K562 (cell line): ENCODE data around the gene MCCC1. TPM values are rescaled to one million over a fixed set of nuclear protein-coding genes. Genes with fewer than 3 reads are reported as not detected.

Experiments used
- ATAC-seq: fragments of 200-7000 bp; cut with Tn5 transposase; 3 replicates; pipeline ENCODE4 v1.9.1; 2020; ENCODE audit warnings: moderate library complexity
- BruUV-seq: library from RNA; stranded (reverse); fragments of 400-500 nt; replicated peaks from 2 replicates; lab custom pipeline; 2021; lab: Mats Ljungman, UMichigan
- CTCF ChIA-PET: fragments of 300-600 bp; formaldehyde crosslinking; extraction: SDS; loops from one replicate; lab custom pipeline; 2021; ENCODE audit warnings: low intra/inter-chr PET ratio; lab: Yijun Ruan, JAX
- POLR2A ChIA-PET: fragments of 300-600, 350-650 bp; sonication (Branson Sonifier 250); formaldehyde crosslinking; extraction: SDS; loops from one replicate; lab custom pipeline; 2021; ENCODE audit warnings: antibody characterized with exemption, inconsistent platforms; lab: Yijun Ruan, JAX
- DNase-seq, 4 experiments: peaks; one replicate each; pipeline versions ENCODE4 v3.0.0 to v3.0.0-alpha.2; 2011 to 2018; ENCODE audit warnings: low spot score in 3 of 4, mixed read lengths in 3 of 4; ENCODE audit errors: extremely low read depth in 1 of 4
- FAIRE-seq: peaks from 2 replicates; lab custom pipeline; 2011; peaks lifted over from hg19 to GRCh38; lab: Jason Lieb, UNC
- H2AFZ ChIP-seq: 2 replicates; pipeline ENCODE4 v1.6.0; 2011; ENCODE audit warnings: low read depth, low read length, control low read depth, inconsistent platforms
- H3K27ac ChIP-seq: fragments of 200-600 bp; 3 replicates; pipeline ENCODE4 v1.8.0; 2011; ENCODE audit warnings: low read depth, mild to moderate bottlenecking, control low read depth, inconsistent platforms, low read length, moderate library complexity, mixed read lengths; ENCODE audit errors: extremely low read depth
- H3K27me3 ChIP-seq, 2 experiments: fragments of 300-600 bp in 1 of 2; 2 replicates in 1 of 2; 3 replicates in 1 of 2; pipeline versions ENCODE4 v1.6.0 to v1.8.0; 2011; ENCODE audit warnings: inconsistent platforms in 2 of 2, low read length in 2 of 2, mild to moderate bottlenecking in 1 of 2, mixed read lengths in 1 of 2, moderate library complexity in 1 of 2; ENCODE audit not compliant: control insufficient read depth in 2 of 2, insufficient read depth in 2 of 2
- H3K36me3 ChIP-seq: fragments of 300-600 bp; 3 replicates; pipeline ENCODE4 v1.8.0; 2011; ENCODE audit warnings: mild to moderate bottlenecking, low read length, inconsistent platforms; ENCODE audit not compliant: control insufficient read depth, insufficient read depth
- H3K4me1 ChIP-seq, 2 experiments: fragments of 200-600 bp in 1 of 2; replicated peaks in 1 of 2; 2 replicates in 1 of 2; 3 replicates in 1 of 2; pipeline versions ENCODE4 v1.5.1 to v1.8.0; 2011; ENCODE audit warnings: inconsistent platforms in 2 of 2, low read length in 2 of 2, mild to moderate bottlenecking in 1 of 2, mixed read lengths in 1 of 2, moderate library complexity in 1 of 2; ENCODE audit not compliant: control insufficient read depth in 2 of 2, insufficient read depth in 2 of 2
- H3K4me2 ChIP-seq: 2 replicates; pipeline ENCODE4 v1.6.1; 2011; ENCODE audit warnings: low read length, control low read depth, inconsistent platforms, mixed read lengths; ENCODE audit not compliant: insufficient read depth
- H3K4me3 ChIP-seq: fragments of 200-600 bp; sonication (generic), shearing (Covaris generic); 2 replicates; pipeline ENCODE4 v1.5.1; 2016; ENCODE audit warnings: control low read depth, inconsistent platforms
- H3K79me2 ChIP-seq: fragments of 200-600 bp; 3 replicates; pipeline ENCODE4 v1.8.0; 2011; ENCODE audit warnings: low read length, inconsistent platforms; ENCODE audit not compliant: control insufficient read depth, insufficient read depth
- H3K9ac ChIP-seq, 2 experiments: 2 replicates each; pipeline versions ENCODE4 v1.6.0 to v1.6.1; 2011; ENCODE audit warnings: low read depth in 2 of 2, low read length in 2 of 2, control low read depth in 1 of 2, inconsistent platforms in 1 of 2, mild to moderate bottlenecking in 1 of 2, mixed read lengths in 1 of 2; ENCODE audit not compliant: insufficient read depth in 1 of 2
- H3K9me1 ChIP-seq: one replicate; pipeline ENCODE4 v1.6.0; 2011; ENCODE audit warnings: inconsistent platforms, mild to moderate bottlenecking, low read length, moderate library complexity; ENCODE audit not compliant: control insufficient read depth, insufficient read depth
- H3K9me3 ChIP-seq: replicated peaks from 2 replicates; pipeline ENCODE4 v1.5.1; 2011; ENCODE audit warnings: low read depth, low read length, inconsistent platforms; ENCODE audit not compliant: control insufficient read depth, insufficient read depth
- H4K20me1 ChIP-seq: replicated peaks from 2 replicates; pipeline ENCODE4 v1.6.1; 2011; ENCODE audit warnings: low read length, inconsistent platforms, mixed read lengths; ENCODE audit not compliant: control insufficient read depth, insufficient read depth
- CSDE1 ChIP-seq, 2 experiments: fragments of 450-650 bp; IDR thresholded peaks; 2 replicates each; pipeline ENCODE4 v1.6.1; 2016; ENCODE audit warnings: mild to moderate bottlenecking in 1 of 2
- FIP1L1 ChIP-seq: fragments of 200-400 bp; formaldehyde crosslinking; IDR thresholded peaks from 2 replicates; pipeline ENCODE4 v1.6.1; 2018; ENCODE audit warnings: mild to moderate bottlenecking, low read depth, low read length; ENCODE audit not compliant: poor library complexity, severe bottlenecking
- FOXM1 ChIP-seq, 2 experiments: fragments of 450-650 bp in 1 of 2; sonication (generic) in 1 of 2; formaldehyde crosslinking in 1 of 2; IDR thresholded peaks; 2 replicates each; pipeline versions ENCODE4 v1.6.1 to v1.9.0; 2017 to 2022; ENCODE audit warnings: low read depth in 2 of 2, mild to moderate bottlenecking in 2 of 2, missing genetic modification reagents in 1 of 2, moderate library complexity in 1 of 2
- PHB2 ChIP-seq: fragments of 450-650 bp; IDR thresholded peaks from 2 replicates; pipeline ENCODE4 v1.6.1; 2017; ENCODE audit warnings: low read depth
- PHF20 ChIP-seq: fragments of 450-650 bp; IDR thresholded peaks from 2 replicates; pipeline ENCODE4 v1.6.1; 2018; ENCODE audit not compliant: partially characterized antibody
- TEAD1 ChIP-seq, 2 experiments: fragments of 450-650 bp in 1 of 2; sonication (generic) in 1 of 2; formaldehyde crosslinking; IDR thresholded peaks; 2 replicates each; pipeline versions ENCODE4 v1.4.0 to v1.8.0; 2020 to 2022; ENCODE audit warnings: mild to moderate bottlenecking in 2 of 2, missing genetic modification reagents in 1 of 2
- ZNF75A ChIP-seq: fragments of 450-650 bp; formaldehyde crosslinking; IDR thresholded peaks from 2 replicates; pipeline ENCODE4 v1.4.0; 2020; ENCODE audit warnings: mild to moderate bottlenecking
- ZNF764 ChIP-seq: fragments of 250-450 bp; sonication (Bioruptor Pico); IDR thresholded peaks from 2 replicates; pipeline ENCODE4 v1.4.0; 2020; ENCODE audit warnings: low read depth, mild to moderate bottlenecking, moderate library complexity
- WGBS: fragments of 100-300 bp; shearing (Covaris generic); methylation state at CpG from one replicate; pipeline ENCODE4 v1.1.6; 2016; ENCODE audit warnings: low coverage, mixed read lengths; ENCODE audit not compliant: insufficient coverage; ENCODE audit errors: missing lambda C conversion rate; 5-methylcytosine and 5-hydroxymethylcytosine counted together
- in situ Hi-C: fragments of 300-500 bp; cut with MboI; formaldehyde crosslinking; loops from 4 replicates; pipeline ENCODE4 v1.15.0; 2018; ENCODE audit warnings: inconsistent platforms, mixed read lengths
- intact Hi-C: fragments of 100-400 bp; cut with micrococcal nuclease; formaldehyde crosslinking; loops from 2 replicates; pipeline ENCODE4 v1.14.2; 2022
- polyA plus RNA-seq, 8 experiments: library from polyadenylated mRNA; depleted of rRNA in 4 of 8; stranded (reverse) in 5 of 8; unstranded in 3 of 8; fragments of >200 nt; fragmentation: Nextera tagmentation in 2 of 8; fragmentation: Illumina TruSeq in 1 of 8; extraction: Ambion mirVana in 2 of 8; extraction: Trizol in 1 of 8; gene quantifications; 2 replicates each; pipeline versions ENCODE4 v1.2.1 to v1.2.3, GENCODE V29; 2011 to 2014; ENCODE audit warnings: inconsistent platforms in 1 of 8, missing spikeins in 1 of 8
- total RNA-seq, 7 experiments: library from RNA; depleted of rRNA in 6 of 7; stranded (reverse); fragments of >200 nt in 6 of 7; fragmentation: Illumina TruSeq in 2 of 7; extraction: Trizol in 2 of 7; gene quantifications; 2 replicates each; pipeline versions ENCODE4 v1.2.1 to v1.2.3, GENCODE V29; 2011 to 2021; ENCODE audit warnings: low replicate concordance in 1 of 7
- TF ChIP-seq, protein P1 (sequence below): fragments of 450-650 bp; IDR thresholded peaks from 2 replicates; pipeline ENCODE4 v1.6.1; 2016; ENCODE audit warnings: borderline replicate concordance
- TF ChIP-seq, protein P2 (sequence below), 3 experiments: fragments of 200-800 bp in 1 of 3; fragments of 250-450 bp in 1 of 3; fragments of 450-650 bp in 1 of 3; sonication (Bioruptor Pico) in 1 of 3; sonication (Bioruptor generic) in 1 of 3; formaldehyde crosslinking in 1 of 3; IDR thresholded peaks; 2 replicates each; pipeline versions ENCODE4 v1.6.1 to v1.8.0; 2016 to 2022; ENCODE audit warnings: mild to moderate bottlenecking in 2 of 3, missing genetic modification characterization in 2 of 3, missing compliant biosample characterization in 1 of 3, moderate library complexity in 1 of 3

MCCC1 gene
- total and polyA plus RNA-seq, 9 of the 15 experiments (the other 6 are each of a cell fraction or from before 2014, with no cell fraction given): 13.7 to 26.9 (median 23.0) TPM

DNA sequence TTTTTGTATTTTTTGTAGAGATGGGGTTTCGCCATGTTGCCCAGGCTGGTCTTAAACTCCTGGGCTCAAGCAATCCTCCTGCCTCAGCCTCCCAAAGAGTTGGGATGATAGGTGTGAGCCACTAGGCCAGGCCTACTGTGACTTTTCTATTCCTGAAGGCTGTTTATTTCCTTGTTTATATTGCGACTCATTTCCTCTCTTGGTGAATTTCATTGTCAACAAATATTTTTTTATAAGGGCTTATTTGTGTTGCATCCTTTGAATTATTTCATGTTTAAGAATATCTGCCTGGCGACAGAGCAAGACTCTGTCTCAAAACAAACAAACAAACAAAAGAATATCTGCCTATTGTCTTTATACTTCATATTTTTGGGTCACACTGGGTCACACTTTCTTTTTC, 29.4 kb upstream of the MCCC1 start:
- no peaks in the 10 kb centered on the region for H3K9me1 ChIP-seq
- no peaks in the 10 kb centered on the region for H4K20me1 ChIP-seq
- peaks cover 8 to 13% of the 10 kb centered on the region in 2 experiments for H3K27me3 ChIP-seq
- H3K4me2 ChIP-seq: no peak overlapping the region
- no peak overlapping the region for H2AFZ ChIP-seq
- FAIRE-seq: no peak
- H3K4me3 ChIP-seq: no peak overlapping the region
- ATAC-seq: no peak
- in situ Hi-C loops (loop anchor here (25.0 kb wide), 1 partner anchor 634 kb away; no protein-coding TSS in a partner anchor), intact Hi-C loops (loop anchor here (10.0 kb wide), 1 partner anchor 636 kb away; no protein-coding TSS in a partner anchor)
- ChIA-PET POLR2A (interaction anchor here (1.0 to 1.5 kb wide), 2 partner anchors 257 to 320 kb away, joined by 3 to 6 read pairs; no protein-coding TSS in a partner anchor), CTCF (no interaction called here)
- no peaks in the 10 kb centered on the region for H3K79me2 ChIP-seq
- no peak for DNase-seq
- H3K27ac ChIP-seq: no peak overlapping the region
- no peaks in the 10 kb centered on the region for H3K36me3 ChIP-seq
- BruUV-seq: no TSS peak
- H3K4me1 ChIP-seq: no peaks in the 10 kb centered on the region
- WGBS: 34% methylated on average over 3 of the region's 3 CpGs
- no peak overlapping the region for H3K9ac ChIP-seq
- peaks cover 2% of the 10 kb centered on the region; the same call in 1 of the 2 replicates for H3K9me3 ChIP-seq
- no peak for TF ChIP-seq CSDE1 (IDR thresholded peaks at IDR 0.05)
- no peak for TF ChIP-seq ZNF75A (CRISPR knock-in tag)
- TF ChIP-seq FOXM1 (IDR thresholded peaks at IDR 0.05; ENCODE audit: low read depth): no peak
- no peak for TF ChIP-seq FOXM1 (CRISPR knock-in tag; IDR thresholded peaks at IDR 0.05; ENCODE audit: low read depth)
- no peak for TF ChIP-seq FIP1L1
- no peak for TF ChIP-seq ZNF764 (CRISPR knock-in tag)
- no peak for TF ChIP-seq PHB2
- TF ChIP-seq, protein P1, sequence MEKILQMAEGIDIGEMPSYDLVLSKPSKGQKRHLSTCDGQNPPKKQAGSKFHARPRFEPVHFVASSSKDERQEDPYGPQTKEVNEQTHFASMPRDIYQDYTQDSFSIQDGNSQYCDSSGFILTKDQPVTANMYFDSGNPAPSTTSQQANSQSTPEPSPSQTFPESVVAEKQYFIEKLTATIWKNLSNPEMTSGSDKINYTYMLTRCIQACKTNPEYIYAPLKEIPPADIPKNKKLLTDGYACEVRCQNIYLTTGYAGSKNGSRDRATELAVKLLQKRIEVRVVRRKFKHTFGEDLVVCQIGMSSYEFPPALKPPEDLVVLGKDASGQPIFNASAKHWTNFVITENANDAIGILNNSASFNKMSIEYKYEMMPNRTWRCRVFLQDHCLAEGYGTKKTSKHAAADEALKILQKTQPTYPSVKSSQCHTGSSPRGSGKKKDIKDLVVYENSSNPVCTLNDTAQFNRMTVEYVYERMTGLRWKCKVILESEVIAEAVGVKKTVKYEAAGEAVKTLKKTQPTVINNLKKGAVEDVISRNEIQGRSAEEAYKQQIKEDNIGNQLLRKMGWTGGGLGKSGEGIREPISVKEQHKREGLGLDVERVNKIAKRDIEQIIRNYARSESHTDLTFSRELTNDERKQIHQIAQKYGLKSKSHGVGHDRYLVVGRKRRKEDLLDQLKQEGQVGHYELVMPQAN: no peak
- TF ChIP-seq TEAD1 (CRISPR knock-in tag; IDR thresholded peaks at IDR 0.05): no peak
- no peak for TF ChIP-seq PHF20
- TF ChIP-seq, protein P2, sequence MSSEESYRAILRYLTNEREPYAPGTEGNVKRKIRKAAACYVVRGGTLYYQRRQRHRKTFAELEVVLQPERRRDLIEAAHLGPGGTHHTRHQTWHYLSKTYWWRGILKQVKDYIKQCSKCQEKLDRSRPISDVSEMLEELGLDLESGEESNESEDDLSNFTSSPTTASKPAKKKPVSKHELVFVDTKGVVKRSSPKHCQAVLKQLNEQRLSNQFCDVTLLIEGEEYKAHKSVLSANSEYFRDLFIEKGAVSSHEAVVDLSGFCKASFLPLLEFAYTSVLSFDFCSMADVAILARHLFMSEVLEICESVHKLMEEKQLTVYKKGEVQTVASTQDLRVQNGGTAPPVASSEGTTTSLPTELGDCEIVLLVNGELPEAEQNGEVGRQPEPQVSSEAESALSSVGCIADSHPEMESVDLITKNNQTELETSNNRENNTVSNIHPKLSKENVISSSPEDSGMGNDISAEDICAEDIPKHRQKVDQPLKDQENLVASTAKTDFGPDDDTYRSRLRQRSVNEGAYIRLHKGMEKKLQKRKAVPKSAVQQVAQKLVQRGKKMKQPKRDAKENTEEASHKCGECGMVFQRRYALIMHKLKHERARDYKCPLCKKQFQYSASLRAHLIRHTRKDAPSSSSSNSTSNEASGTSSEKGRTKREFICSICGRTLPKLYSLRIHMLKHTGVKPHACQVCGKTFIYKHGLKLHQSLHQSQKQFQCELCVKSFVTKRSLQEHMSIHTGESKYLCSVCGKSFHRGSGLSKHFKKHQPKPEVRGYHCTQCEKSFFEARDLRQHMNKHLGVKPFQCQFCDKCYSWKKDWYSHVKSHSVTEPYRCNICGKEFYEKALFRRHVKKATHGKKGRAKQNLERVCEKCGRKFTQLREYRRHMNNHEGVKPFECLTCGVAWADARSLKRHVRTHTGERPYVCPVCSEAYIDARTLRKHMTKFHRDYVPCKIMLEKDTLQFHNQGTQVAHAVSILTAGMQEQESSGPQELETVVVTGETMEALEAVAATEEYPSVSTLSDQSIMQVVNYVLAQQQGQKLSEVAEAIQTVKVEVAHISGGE (CRISPR knock-in tag; IDR thresholded peaks at IDR 0.05): no peak
